DMS114 treated with DMSO at 0.1 percent for 48 hours (cell line): Measurements from ENCODE around the gene KRTAP10-2.
"Not testable (repeated sequence)": the region's sequence is repeated elsewhere in the genome, so short reads cannot be mapped to it uniquely, and the experiment has no call there.

Experiments
- DNase-seq: peaks from one replicate; lab custom pipeline; 2025; ENCODE audit not compliant: unreplicated experiment; lab: John Stamatoyannopoulos, UW

Gene KRTAP10-2

DNA sequence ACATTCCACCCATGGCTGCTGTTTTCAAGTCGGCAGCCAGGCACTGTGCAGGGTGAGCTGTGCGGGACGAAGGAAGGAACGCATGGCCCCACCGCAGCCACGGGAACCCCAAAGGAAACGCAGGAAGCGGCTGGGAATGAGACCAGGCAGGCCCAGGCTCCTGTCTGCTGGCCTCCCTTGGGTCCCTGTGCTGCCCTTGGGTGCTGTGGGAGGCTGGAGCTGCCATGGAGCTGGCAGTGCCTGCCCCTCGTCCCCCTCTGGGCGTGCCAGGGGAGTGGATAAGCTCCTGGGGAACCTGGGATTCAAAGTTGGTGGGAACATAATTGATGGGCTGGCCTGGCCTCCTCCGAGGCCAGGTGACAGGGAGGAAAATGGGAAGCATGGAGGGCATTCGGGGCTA lies 17.0 kb upstream of the KRTAP10-2 start:
- no peak for DNase-seq

DNA sequence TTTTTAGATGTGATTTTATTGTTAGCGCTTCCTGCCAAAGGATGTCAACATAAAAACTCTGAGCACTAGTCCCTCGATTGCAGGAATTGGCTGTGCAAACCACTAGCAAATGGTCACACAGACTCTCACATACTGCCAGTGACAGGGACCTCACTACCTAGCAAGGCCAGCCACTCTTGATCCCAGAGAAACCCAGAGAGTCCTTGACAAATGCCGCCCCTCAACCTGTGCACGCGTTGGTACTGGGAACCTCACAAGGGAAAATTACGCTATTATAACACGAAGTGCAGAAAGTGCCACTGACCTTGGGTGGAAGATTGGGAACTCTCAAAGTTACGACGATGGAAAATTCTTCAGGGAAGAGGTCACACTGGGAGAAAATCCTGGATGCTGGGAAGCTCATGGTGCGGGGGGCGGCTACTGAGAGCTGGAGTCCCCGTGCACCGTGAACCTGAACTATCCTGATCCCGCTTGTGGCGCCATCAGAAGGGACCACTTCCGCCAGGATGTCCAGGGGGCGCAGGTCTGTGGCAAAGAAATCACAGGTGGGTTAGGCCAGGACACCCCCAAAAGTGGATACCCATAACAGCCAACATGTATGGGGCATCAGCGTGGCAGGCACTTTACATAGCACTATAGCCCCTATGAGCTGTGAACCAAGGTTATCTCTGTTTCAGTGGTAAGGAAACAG lies 16.3 kb upstream of the KRTAP10-2 start:
- DNase-seq = no peak

- DNase-seq = no peak
Measured at GRCh38 chr21:44566403-44566802, 15.1 kb upstream of the KRTAP10-2 start.

- no peak for DNase-seq
Measured at GRCh38 chr21:44564886-44565598, 13.7 kb upstream of the KRTAP10-2 start.

DNA sequence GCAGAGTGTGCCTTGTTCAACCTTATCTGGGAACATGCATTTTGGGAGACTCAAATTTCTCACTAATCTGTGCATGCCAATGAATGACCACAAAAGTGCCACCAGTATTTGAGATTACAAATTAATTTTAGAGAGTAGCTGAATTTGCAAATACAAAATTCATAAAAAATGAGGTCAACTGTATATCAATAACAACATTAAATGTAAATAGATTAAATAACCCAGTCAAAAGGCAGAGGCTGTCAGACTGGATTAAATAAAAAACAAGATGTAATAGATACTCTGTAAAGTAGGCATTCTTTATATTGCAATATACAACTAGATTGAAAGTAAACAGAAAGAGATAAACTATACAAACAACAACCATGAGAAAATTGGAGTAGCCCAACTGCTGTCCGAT lies 12.8 kb upstream of the KRTAP10-2 start:
- no peak for DNase-seq

DNA sequence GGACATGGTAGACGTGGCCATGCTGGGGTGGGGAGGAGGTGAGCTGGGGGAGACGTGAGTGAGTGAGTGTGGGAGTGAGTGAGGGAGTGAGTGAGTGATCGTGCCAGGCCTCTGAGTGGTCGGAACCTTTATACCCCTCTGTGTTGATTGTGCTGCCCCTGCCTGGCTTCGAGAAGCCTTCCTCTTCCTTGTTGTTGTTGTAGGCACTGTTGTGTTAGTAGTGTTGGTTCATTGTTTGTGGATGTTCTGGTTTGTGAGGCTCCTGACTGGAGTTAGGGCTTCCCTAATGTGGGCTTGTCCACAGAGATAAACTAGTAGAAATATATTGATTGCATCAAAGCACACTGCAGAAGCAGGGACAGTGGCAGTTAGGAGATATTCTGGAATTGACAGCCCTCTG lies 7.4 kb upstream of the KRTAP10-2 start, which contains the start of gene KRTAP10-3:
TSS of gene KRTAP10-3 (minus strand) at position 101 of the 400 bp plus-strand sequence. CDS start at position 21, 80 bp downstream.
- no peak for DNase-seq

DNA sequence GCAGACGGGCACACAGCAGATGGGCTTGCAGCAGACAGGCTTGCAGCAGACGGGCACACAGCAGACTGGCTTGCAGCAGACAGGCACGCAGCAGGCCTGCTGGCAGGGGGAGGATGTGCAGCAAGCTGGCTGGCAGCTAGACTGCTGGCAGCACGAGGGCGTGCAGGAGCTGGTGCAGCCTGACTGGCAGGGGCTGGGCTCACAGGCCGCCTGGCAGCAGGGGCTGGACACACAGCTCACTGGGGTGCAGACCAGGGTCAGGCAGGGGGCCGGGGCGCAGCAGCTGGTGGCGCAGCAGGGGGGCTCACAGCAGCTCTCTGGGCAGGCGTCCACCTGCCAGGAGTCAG lies 7.0 kb upstream of the KRTAP10-2 start:
- not testable (repeated sequence) for DNase-seq

- DNase-seq = no peak
Measured at GRCh38 chr21:44557491-44558328, 6.4 kb upstream of the KRTAP10-2 start.

- DNase-seq = no peak
Measured at GRCh38 chr21:44556879-44557278, 5.6 kb upstream of the KRTAP10-2 start.

DNA sequence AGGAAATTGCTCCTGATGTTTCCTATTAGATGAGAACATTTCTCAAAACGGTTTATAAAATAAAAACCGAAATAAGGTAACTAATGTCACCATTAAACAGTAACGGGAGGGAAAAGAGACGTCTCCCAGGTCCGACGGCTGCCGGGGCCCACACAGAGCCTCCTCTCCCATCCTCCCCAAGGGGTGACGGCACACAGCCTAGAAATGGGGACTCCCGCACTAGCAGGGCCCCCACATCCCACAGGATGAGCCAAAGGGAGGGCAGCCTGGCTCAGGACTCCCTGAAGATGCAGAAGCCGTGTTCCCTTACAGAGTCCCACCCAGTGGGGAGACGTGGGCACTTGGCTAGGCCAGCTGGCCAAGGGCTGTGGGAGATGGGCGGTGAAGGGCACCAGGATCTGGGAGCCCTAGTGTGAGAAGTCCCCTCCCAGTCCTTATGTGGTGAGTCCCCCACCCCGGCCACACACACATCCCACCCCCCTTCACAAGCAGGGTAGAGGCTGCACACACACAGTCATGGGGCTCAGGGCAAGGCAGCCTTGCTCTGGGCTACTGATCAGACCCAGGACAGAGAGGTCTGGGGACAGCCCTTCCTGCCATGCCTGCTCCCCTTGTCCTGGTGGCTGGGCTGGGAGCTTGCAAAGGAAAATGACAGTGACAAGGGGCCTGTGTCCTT lies 4.0 kb upstream of the KRTAP10-2 start:
- no peak for DNase-seq

DNA sequence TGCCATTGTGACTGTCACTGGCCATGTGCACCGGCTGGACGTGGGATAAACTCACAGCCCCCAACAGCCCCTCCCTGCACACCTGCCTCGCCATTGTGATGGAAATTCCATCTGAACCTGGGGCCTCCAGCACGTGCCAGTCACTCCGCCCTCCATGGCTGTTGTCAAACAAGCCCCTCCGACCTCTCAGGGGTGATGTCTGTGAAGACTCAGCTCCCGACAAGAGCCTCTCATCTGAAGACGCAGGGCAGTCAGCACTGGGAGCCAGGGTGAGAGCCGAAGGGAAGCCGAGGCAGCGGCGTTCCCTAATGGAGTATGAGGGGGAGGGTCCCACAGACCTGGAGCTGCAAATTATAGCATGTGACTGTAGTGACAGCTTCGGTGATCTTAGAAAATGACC lies 1.4 kb upstream of the KRTAP10-2 start:
- no peak for DNase-seq

DNA sequence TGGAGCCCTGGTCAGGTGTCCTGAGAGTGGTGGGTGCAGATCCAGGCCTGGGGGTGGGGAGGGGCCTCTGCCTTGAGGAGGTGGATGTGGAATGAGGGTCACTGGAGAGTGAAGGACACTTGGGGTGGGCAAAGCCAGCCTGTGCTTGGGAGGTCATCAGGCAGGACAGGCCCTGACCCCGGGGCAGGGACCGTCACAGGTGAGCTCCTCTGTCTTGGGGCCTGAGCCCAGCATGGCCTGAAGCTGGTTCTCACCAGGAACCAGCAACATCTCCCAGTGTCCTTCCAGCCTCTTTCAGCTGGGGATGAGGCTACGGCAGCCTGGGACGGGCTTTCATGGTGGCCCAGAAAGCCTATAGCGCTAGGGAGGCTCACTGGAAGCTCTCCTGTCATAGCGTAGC lies 831 bp upstream of the KRTAP10-2 start:
- no peak for DNase-seq

DNA sequence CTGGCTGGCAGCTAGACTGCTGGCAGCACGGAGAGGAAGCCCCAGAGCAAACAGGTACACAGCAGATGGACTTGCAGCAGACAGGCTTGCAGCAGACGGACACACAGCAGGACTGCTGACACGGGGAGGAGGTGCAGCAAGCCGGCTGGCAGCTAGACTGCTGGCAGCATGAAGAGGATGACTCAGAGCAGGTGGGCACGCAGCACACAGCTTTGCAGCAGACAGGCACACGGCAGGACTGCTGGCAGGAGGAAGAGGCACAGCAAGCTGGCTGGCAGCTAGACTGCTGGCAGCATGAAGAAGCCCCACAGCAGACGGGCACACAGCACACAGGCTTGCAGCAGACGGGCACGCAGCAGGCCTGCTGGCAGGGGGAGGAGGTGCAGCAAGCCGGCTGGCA lies 498 bp downstream of the KRTAP10-2 start:
- no peak for DNase-seq

DNA sequence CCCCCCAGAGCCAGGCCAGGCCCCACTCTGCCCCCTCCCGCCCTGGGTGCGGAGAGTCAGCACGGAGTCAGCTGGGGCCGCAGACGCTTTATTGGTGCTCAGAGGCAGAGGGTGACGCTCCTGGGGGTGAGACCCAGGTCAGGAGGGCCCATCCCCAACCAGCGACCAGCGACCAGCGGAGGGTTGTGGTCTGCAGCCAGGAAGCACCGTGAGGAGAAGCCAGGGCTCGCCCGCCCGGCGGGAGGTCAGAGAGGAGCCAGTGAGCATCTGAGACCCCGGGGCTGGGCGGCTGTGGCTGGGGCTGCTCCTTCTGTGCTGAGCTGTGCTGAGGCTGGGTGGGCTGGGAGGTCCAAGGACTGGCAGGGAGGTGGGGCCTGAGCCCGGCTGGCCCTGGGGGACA lies 1.0 kb downstream of the KRTAP10-2 start:
- DNase-seq = not testable (repeated sequence)

- no peak for DNase-seq
Measured at GRCh38 chr21:44549525-44550211, 1.6 kb downstream of the KRTAP10-2 start.

DNA sequence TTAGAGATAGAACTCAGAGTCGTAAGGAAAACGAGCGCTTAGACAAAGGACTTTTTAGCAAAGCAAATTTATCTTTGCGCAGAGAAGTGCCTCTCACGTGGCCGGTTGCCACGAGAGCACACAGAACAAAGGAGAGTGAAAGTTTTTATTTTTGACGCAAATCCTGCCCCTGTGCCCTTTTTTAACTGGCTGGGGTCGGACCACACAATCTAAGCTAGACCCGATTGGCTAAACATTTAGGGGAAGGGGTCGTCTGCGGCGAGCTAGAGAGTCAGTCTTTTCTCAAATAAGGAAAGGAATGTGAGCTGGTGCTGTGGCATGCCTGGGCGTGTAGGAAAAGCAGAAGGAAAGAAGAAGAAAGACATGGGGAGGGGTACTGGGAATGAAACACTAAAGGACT lies 2.4 kb downstream of the KRTAP10-2 start:
- no peak for DNase-seq

GRCh38 chr21:44548381-44548780 lies 2.9 kb downstream of the KRTAP10-2 start:
- no peak for DNase-seq

DNA sequence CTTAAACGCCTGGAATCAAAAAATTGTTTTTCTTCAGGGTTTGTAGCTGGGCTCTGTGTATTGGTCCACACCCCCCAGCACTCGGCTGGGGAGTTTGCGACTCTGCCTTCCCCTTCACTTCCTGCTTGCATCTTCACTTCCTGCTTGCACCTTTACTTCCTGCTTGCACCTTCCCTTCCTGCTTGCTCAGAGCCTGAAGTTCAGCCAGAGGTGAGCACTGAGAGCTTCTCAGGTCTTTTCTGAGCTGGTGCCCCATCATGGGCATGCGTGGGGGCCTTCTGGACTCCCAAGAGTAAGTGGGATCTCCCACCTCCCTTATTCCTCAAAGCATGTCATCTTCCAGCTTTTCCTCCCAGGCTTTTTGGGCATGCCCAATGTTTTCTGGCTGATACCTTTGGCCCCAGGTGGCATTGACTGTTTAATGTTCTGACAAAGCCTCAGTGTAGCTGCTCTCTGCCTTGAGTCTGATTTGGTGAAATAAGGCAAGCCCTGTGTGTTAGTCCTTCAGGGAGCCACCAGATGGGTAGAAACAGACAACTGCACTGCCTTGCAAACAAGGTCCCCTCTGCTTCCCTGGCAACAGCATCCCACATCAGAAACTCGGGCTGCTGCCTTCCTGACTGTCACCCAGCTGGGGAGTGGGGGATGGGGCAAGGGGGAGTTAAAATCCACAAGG lies 3.5 kb downstream of the KRTAP10-2 start:
- DNase-seq = no peak

GRCh38 chr21:44544566-44544965 lies 6.7 kb downstream of the KRTAP10-2 start:
- DNase-seq = no peak

DNA sequence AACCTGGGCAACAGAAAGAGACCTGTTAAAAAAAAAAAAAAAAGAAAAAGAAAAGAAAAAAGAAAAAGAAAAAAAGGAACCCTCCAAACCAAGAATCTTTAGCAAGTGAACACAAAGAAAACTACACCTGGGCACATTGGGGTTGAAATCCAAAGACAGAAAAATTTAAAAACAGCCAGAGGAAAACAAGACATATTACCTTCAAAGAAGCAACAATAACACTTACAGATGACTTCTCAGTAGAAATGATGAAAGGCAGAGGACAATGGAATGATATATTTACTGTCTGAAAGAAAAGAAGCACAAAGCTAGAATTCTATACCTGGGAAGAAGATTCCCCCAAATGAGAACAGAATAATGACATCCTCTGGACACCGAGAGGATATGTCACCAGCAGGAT lies 8.6 kb downstream of the KRTAP10-2 start:
- no peak for DNase-seq
